Measurements from ENCODE around the gene NAA35.
A peak's percentile ranks its signal among the peaks of the same experiment; 100 is the strongest.
"Not testable (repeated sequence)": the region's sequence is repeated elsewhere in the genome, so short reads cannot be mapped to it uniquely, and the experiment has no call there.

Gene NAA35

DNA sequence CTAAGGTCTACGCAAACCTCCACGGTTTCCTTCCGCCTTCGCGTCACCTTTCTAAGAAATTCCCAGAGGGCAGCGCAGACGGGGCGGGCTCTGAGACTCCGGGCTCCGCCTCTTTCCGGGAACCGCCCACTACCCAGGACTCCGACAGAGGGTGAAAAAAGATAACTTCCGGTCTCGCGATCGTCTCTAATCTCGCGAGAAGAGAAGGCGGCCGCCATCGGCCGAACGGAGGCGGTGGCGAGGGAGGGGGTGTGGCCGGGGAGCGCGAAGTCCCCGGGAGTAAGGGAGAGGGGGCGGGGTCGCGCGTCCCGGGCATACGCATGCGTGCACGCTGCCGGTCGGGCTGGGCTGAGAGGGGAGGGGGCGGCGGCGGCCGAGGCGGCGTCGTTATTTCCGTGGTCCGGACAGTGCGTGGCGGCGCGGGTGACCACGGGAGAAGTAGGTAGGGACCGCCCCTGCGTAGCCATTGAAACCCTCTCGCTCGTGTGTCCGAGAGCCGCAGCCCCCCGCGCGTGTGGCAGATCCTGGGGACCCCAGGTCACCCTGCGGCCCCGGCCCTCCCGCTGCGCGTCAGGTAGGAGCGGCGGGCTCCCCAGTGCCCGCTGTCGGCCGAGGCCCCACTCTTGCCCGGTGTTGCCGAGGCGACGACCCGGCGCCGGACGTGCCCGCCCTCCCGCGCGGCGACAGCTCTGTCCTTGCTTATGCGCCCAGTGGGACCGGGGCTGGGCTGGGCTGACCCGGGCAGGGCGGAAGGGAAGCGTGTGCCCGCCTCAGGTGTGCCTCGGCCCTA, at the start of gene NAA35:
NAA35 (plus strand) TSS at position 315 of the 790 bp plus-strand sequence. CDS start 1,014 bp downstream, outside the sequence.
- peak; percentile 98 for DNase-seq (ENCODE audit: low read depth in 2 of 2)

DNA sequence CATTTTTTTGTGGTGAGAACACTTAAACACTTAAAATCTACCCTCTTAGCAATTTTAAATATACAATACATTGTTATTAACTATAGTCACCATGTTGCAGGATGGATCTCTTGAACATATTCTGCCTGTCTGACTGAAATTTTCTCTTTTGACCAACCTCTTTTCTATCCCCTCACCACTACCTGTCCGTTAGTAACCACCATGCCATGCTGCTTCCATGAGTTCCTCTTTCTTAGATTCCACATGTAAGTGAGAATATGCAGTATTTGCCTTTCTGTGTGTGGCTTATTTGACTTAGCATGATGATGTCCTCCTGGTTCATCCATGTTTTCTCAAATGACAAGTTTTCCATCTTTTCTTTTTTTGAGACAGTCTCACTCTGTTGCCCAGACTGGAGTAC, 48.5 kb upstream of the NAA35 start:
- no peak for DNase-seq (ENCODE audit: low read depth in 2 of 2)

DNA sequence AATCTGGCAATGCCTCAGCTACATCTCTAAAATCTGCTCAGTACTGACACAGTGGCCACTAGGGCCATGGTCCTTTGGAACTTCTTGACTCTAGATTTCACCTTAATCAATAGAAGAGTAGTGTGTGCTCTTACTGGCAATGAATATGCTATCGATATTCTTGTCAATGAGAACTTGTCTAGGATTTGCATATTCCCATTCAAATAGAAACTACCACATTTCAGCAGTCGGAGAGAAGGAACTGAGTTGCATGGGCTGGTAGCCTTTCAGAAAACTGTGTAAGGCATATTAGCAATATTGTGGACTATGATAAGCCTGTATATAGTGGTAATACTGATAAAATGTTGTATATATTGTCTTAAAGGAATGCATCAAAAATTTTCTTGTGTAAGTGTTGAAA, 45.3 kb upstream of the NAA35 start:
- no peak for DNase-seq (ENCODE audit: low read depth in 2 of 2)

DNA sequence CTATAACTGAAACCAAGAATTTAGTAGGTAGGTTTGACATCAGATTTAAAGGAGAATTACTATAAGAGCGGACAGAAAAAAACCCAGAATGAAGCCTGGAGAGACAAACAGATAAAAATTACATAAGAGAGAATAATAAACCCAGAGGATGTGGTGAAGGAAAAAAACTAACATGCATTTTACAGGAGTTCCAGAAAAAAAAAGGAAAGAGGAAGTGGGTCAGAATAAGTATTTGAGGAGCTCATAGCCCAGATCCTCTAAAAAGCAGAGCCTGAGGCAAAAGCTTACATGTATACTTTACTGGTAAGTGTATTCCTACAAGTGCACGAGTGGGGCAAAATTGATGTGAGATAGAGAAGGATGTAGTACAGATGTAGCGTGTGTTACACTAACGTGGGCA, 43.1 kb upstream of the NAA35 start:
- no peak for DNase-seq (ENCODE audit: low read depth in 2 of 2)

DNA sequence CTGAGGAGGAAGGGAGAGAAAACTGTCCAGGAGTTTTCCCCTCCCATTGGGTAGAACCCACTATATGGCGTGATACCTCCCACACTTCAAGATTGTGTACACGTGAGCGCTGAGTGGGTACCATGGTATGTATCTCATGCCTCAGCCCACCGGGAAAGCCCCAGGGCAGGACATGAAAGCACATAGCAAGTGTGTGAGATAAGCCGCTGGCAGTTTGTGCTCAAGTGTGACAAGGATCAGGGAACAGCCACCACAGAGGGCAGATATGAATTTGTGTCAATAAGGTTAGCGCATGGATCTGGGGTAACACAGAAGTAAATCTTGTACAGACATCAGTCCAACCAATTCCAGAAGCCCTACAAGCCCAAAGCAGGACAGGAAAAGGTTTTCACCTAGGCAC, 42.6 kb upstream of the NAA35 start:
- DNase-seq (ENCODE audit: low read depth in 2 of 2): no peak

DNA sequence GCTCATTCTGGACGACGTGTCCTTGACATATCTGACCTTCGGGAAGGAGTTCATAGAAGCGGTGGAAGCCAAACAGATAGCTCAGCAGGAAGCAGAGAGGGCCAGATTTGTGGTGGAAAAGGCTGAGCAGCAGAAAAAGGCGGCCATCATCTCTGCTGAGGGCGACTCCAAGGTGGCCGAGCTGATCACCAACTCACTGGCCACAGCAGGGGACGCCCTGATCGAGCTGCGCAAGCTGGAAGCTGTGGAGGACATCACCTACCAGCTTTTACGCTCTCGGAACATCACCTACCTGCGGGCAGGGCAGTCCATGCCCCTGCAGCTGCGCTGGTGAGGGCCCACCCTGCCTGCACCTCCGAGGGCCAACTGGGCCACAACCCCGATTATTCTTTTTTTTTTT, 41.6 kb upstream of the NAA35 start:
- no peak for DNase-seq (ENCODE audit: low read depth in 2 of 2)

DNA sequence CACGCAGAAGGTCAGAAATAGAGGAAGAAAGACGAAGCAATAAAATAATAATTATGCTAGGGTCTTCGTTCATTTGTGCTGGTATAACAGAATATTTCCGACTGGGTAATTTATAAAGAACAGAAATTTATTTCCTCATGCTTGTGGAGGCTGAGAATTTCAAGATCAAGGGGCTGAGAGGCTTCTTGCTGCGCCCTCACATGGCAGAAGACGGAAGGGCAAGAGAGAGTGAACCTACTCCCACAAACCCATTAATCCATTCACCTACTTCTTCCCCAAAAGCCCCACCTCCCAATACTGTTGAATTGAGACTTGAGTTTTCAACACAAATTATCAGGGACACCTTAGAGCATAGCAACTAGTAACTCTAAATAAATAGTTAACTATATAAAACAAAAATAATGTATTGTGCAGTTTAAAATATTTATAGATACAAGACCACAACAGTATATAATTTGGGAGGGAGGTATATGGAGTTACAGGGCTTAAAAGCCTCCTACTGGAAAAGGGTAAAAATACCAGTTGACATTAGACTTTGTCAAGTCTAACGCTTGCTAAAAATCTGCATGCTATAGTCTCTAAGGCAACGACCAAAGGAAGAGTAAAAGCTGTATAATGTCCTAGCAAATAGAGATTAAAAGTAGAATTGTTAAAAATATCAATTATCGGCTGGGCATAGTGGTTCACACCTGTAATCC, 40.3 kb upstream of the NAA35 start:
- DNase-seq (ENCODE audit: low read depth in 2 of 2): peak in 1 of 2 donors; percentile 1

DNA sequence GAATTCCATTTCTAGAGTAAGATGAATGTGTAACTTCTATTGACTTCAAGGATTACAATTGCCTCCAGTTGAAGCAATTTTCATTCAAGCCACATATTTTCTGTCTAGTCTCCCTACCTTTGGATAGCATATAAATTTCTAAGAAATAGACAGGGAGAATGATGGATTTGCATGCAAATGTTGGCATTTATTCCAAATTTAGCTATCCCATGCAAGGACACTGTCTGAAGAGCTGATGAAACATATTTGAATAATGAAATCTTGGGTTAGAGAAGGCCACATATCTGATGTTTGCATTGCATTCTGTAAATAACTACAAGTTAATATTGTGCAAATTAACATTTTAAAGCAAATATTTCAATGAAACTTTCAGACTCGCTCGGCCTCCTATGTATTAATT, 36.0 kb upstream of the NAA35 start:
- no peak for DNase-seq (ENCODE audit: low read depth in 2 of 2)

DNA sequence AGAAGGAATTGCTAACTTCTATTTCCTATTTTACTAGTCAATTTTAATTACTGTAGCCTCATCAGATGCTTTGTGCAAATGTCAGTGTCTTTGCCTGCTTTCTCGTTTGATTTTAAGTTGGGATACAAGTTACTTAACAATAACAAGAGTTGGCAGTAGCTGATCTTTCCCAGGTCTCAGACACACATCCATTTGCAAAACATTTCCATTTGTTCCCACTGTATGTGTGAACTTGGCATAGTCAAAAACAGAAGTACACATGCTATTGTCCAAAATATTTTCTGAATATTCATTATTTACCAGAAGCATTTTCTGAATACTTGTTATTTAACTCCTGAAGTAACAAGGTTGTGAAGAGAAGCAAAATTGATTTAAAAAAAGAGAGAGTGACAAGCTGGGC, 35.0 kb upstream of the NAA35 start:
- no peak for DNase-seq (ENCODE audit: low read depth in 2 of 2)

DNA sequence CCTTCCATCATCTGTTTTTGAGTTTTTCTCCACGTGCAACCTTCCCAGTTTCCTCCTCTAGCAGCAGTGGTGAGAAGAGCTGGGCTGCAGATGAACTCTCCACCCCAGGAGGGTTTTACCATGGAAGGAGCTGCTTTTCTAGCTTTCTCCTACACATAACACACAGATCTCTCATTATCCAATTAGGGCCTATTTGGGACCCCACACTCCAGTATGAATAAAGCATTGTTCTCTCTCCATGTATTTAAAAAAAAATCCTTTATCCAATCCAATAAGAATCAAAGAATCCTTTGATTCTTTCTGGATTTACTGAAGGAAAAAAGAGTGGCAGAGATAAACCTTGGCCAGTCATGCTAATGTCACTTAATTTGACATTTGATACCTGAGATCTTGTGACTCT, 31.6 kb upstream of the NAA35 start:
- no peak for DNase-seq (ENCODE audit: low read depth in 2 of 2)

DNA sequence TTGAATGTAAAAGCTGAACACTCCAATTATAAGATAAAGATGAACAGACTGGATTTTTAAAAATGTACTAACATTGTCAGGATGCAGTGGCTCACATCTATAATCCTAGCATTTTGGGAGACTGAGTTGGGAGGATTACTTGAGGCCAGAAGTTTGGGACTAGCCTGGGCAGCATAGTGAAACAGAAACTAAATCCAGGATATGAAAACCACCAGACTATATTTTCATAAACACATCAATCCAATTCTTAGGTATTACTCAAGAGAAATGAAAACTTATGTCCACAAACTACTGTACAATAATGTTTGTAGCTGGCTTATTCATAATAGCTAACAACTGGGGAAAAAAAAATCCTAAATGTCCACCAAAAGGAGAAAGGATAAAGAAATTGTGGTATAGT, 26.8 kb upstream of the NAA35 start:
- no peak for DNase-seq (ENCODE audit: low read depth in 2 of 2)

DNA sequence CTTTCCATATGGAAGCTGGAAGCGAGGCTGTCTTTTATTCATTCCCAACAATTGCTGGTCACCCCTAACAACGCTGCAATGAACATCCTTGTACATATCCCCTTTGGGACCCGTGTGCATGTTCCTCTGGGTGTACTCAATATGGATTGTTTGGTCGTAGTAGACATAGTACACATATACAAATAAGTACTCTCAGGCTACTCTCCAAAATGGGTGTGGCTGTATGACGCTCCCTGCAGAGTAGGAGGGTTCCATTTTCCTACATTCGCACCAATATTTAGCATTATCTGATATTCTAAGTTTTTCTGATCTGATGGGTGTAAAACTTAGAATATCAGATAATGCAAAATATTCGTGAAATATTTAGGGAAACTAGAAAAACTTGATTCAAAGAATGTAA, 23.2 kb upstream of the NAA35 start:
- DNase-seq (ENCODE audit: low read depth in 2 of 2): no peak

DNA sequence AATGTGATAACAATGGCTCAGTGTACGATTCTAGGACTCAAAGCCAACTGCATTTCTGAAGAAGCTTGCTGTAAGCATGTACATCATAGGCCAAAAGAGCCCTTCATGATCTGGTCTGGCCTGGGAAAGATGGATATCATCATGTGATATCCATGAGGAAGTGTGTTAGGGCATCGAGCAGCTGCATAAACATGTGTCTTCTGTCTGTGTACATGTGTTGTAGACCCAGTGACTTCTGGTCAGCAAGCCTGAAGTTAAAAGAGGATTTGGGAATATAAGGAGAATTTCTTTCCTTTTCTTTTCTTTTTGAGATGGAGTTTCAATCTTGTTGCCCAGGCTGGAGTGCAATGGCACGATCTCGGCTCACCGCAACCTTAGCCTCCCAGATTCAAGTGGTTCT, 15.5 kb upstream of the NAA35 start:
- DNase-seq (ENCODE audit: low read depth in 2 of 2): no peak

DNA sequence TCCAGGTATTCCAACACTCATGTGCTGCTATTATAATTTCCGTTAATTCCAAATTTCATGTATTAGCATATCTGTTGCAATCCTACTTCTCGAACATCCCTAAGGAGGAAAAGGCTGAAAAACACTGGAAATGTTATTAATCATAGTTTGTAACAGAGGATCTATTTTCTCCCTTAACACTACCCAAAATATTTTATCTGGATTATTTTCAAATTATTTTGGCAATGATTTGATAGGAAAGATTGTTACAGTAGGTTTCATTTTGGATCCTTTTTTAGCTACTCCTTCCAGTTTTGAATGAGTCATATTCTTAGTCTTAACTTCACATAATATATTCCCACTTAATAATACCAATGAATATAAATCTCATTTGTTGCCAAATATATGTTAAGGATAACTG, 13.9 kb upstream of the NAA35 start:
- no peak for DNase-seq (ENCODE audit: low read depth in 2 of 2)

DNA sequence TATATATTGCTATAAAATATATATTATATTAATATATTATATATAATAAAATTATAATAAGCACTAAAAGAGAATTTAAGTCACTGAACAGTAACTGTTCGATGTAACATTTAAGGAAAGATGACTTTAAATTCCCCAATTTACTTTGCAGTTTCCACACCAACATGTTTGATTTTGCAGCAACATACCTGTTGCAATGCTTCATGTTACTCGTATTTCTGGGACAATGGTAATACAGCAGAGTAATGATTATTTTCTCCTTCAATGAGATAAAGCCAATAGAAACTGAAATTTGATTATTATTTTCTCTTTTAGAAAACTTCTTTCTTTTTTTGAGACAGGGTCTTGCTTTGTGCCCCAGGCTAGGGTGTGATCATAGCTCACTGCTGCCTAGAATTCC, 9.5 kb upstream of the NAA35 start:
- DNase-seq (ENCODE audit: low read depth in 2 of 2): no peak

DNA sequence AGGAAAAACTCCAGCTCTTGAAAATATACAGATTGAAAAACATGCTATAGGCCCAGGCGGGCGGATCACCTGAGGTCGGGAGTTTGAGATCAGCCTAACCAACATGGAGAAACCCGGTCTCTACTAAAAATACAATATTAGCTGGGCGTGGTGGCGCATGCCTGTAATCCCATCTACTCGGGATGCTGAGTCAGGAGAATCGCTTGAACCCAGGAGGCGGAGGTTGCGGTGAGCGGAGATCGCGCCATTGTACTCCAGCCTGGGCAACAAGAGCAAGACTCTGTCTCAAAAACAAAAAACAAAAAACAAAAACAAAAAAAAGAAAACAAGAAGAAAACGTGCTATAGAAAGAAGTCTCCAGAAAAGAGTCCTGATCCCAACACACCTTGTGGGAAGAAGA, 5.0 kb upstream of the NAA35 start:
- DNase-seq (ENCODE audit: low read depth in 2 of 2): not testable (repeated sequence)

DNA sequence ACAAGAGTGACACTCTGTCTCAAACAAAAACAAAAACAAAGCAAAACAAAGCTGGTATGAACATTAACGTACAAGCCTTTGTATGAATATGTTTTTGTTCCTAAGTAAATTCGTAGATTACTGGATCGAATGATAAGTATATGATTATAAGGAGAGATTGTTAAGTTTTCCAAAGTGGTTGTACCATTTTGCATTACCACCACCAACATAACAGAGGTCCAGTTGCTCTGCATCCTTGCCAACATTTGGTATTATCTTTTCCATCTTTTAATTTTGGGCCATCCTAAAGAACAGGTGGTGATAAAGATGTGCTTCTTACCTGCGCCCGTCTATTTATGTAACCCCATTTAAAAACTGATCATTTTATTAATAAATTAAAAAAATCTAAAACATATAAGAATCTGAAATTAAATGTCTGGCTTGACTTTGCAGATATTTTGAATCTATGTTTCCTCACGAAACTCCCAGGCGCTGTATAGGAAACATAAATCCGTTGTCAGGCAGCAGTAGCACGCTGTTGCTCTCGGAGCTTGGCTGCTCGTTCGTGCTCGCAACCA, 593 bp upstream of the NAA35 start:
- no peak for DNase-seq (ENCODE audit: low read depth in 2 of 2)

DNA sequence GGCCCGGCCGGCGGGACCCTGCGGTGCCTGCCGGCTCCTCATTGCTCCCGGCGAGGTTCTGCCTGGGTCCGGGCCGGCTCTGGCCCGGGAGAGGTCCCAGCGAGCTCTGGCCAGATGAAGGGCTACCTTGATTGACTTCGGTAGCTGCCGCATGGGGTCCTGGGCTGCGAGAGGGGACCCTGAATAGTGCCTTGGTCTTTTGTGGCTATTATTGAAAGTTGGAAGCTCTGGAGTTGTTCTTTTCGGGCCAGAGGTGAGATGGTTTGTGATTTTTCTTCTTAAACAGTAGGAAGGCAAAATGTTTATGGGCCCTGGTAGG, 635 bp downstream of the NAA35 start:
- DNase-seq (ENCODE audit: low read depth in 2 of 2): no peak

DNA sequence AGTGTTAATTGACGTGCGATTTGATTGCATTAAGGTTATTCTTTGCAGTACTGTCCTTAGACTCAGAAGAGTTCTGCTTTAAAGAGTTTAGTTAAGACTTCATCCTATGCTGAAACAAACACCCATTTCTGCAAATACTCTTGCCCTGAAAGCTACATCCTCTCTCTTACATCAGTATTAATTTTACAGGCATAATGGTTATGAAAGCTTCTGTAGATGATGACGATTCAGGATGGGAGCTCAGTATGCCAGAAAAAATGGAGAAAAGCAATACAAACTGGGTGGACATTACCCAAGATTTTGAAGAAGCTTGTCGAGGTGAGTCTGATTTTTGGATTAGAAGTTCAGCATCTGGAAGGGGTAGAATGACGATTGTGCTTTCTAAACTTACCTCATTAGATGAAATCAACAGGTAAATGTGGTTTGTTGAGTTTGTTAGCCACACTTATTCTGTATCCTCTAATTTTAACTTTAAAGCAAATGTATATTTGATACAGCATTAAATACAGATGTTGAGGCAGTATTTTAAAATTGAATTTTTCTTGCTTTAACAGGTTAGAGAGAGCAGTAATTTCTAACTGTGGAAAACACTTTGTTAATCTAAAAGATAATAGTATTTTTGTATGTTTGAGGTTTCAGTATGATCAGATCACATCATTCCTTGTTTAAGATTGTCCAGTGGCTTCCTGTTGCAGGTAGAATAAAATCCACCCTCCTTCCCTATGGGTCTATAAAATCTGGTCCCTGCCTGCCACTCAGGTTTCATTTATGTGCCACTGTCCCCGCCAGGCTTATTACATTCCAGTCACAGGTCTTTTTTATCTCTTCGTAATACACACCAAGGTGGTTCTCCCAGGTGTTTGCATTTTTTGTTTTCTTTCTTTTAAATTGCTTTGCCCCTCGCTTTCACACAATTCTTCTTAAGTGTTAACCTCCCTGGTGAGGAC, 1.3 kb downstream of the NAA35 start:
- DNase-seq (ENCODE audit: low read depth in 2 of 2): no peak

DNA sequence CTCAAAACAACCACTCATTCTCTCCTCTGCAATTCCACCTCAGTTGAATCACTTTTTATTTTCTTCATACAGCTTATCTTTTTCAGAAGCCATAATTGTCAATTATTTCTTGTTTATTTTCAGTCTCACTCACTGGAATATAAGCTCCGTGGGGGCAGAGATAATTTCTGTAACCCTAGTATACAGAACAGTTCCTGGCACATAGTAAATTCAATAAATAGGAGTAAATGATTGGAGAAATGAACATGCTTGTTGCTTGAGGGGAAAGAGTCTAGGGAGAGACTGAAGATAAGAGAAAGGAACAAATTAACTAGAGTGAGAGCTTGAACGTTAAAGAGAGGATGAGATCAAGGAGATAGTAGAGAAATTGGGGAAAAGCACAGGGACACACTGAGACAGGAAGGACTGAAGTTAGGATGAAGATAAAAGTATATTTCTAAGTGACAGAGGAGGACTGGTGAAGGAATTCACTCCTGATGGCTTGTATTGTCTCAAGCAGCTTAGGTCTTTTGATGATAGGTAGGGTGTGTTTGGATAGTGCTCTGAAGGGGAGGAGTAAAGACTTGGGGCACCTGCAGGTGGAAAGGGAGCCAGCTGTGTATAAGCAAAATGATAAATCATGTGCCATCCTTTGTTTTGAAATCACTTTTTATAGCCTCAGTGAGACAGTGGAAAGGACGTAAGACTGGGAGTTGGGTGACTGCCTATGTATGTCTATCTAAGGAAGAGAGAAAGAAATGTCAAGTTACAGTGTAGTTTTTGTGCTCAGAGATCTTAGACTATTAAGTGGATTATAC, 2.2 kb downstream of the NAA35 start:
- no peak for DNase-seq (ENCODE audit: low read depth in 2 of 2)

DNA sequence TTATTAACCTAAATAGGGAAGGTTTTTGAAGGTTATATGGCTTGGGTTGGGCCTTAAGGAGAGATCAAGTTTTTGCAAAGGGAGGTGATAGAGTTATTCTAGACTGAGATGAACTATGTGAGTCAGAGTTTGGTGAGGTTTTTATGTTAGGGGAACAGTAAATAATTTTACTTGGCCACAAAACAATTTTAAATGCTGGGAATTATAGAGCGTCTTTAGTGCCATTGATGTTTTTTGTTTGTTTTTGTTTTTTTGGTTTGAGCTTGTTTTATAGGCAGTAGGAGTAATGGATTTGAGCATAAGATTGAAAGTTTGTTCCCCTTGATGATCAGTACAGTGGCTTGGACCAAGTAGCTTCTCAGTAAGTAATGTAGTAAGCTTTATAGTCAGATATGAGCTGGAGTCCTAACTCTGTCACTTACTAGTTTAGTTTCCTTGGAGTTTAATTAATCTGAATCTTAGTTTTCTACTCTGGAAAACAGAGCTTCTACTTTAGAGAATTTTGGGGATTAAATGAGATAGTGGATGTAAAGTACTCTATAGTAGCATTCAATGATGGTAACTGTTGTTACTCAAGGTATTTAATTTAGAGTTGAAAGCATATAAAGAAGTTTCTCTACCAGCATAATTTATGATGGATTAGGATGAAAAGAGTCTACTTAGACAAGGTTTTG, 2.9 kb downstream of the NAA35 start:
- no peak for DNase-seq (ENCODE audit: low read depth in 2 of 2)
